GM13977 (cell line): ENCODE results near the gene ADCYAP1R1.

ENCODE experiments used
- DNase-seq: peaks from one replicate; pipeline ENCODE4 v3.0.0; 2012; ENCODE audit warnings: low spot score
- in situ Hi-C: fragments of 300-500 bp; cut with MboI; formaldehyde crosslinking; loops from one replicate; pipeline ENCODE4 v1.12.0; 2022; ENCODE audit warnings: low sequenced_read_pairs, low pct_unique_long_range_greater_than_20kb, mixed read lengths, inconsistent platforms; ENCODE audit not compliant: unreplicated experiment
- TF ChIP-seq, protein P1 (sequence below): IDR thresholded peaks from 2 replicates; pipeline ENCODE4 v1.5.1; 2012; ENCODE audit warnings: mild to moderate bottlenecking, control low read depth; ENCODE audit not compliant: insufficient read depth; ENCODE audit errors: extremely low read depth, missing control alignments

ADCYAP1R1 gene

DNA sequence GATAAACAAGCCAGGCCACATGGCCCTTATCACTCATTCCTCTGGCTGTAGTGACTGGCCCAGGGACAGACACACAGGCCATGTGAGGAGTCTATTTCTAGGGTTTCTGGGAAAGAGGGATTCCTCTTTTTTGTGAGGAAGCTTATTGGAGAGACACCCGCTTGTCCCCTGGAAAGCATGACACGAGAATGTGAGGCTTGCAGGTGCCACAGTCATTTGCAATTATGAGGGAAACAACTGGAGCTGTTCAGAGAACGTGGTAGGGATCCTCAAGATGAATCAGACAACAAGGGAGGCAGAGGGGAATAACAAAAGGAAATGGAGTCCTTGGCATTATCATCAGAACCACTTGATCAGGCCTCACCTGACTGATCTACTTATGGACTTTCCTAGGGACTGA, 64.5 kb downstream of the ADCYAP1R1 start:
- TF ChIP-seq, protein P1, sequence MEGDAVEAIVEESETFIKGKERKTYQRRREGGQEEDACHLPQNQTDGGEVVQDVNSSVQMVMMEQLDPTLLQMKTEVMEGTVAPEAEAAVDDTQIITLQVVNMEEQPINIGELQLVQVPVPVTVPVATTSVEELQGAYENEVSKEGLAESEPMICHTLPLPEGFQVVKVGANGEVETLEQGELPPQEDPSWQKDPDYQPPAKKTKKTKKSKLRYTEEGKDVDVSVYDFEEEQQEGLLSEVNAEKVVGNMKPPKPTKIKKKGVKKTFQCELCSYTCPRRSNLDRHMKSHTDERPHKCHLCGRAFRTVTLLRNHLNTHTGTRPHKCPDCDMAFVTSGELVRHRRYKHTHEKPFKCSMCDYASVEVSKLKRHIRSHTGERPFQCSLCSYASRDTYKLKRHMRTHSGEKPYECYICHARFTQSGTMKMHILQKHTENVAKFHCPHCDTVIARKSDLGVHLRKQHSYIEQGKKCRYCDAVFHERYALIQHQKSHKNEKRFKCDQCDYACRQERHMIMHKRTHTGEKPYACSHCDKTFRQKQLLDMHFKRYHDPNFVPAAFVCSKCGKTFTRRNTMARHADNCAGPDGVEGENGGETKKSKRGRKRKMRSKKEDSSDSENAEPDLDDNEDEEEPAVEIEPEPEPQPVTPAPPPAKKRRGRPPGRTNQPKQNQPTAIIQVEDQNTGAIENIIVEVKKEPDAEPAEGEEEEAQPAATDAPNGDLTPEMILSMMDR, result no peak
- in situ Hi-C loops, result loop anchor here (10.0 kb wide), 1 partner anchor 312 kb away; no protein-coding TSS in a partner anchor
- DNase-seq, result no peak

GRCh38 chr7:31119249-31119648, 67.1 kb downstream of the ADCYAP1R1 start:
- in situ Hi-C loops, result loop anchor here (10.0 kb wide), 1 partner anchor 314 kb away; no protein-coding TSS in a partner anchor
- TF ChIP-seq, protein P1, result no peak
- DNase-seq, result no peak

GRCh38 chr7:31120800-31121513, 68.8 kb downstream of the ADCYAP1R1 start:
- TF ChIP-seq, protein P1, result no peak
- DNase-seq, result no peak
- in situ Hi-C loops, result loop anchor here (10.0 kb wide), 1 partner anchor 136 kb away; no protein-coding TSS in a partner anchor

DNA sequence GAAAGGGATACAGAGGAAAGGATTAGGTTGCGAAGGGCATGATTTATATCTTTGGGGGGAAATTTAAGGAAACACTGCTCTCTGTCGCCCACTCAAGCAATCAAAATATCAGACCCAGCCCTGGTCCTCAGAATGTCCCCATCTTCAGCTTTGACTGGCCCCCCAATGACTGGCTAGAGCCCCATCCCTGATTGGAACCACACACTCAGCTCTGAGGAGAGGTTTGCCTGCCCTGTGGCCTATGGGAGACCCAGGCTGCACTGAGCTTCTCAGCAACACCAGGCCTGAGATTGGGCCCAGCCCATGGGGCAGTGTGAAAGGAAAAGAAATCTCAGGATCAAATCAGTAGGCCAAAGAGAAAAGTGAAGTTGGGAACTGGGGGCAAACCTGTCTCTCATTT, 69.5 kb downstream of the ADCYAP1R1 start:
- DNase-seq, result no peak
- in situ Hi-C loops, result loop anchor here (10.0 kb wide), 1 partner anchor 137 kb away; no protein-coding TSS in a partner anchor
- TF ChIP-seq, protein P1, result no peak

GRCh38 chr7:31122649-31123058, 70.5 kb downstream of the ADCYAP1R1 start:
- in situ Hi-C loops, result loop anchor here (10.0 kb wide), 1 partner anchor 138 kb away; no protein-coding TSS in a partner anchor
- peak; percentile 57 for DNase-seq
- TF ChIP-seq, protein P1, result peak; percentile 84

DNA sequence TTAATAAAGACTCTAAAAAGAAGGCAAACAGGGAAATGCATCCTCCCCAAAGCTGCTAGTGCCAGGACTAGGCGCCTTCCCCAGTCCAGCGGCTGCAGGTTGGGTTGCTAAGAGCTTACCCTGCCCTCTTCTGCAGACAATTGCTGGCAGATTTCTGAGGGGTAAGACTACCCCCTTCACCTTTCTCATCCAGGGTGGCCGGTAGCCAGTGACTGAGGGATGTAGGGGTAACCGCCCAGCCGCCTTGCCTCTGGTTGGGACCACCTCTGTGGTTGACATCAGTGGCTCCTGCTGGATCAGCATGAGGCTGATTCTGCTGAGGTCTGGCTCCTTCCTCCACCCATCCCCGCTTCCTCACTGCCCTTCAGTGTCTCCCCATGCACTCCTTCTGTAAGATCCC, 71.2 kb downstream of the ADCYAP1R1 start:
- TF ChIP-seq, protein P1, result no peak
- in situ Hi-C loops, result loop anchor here (10.0 kb wide), 1 partner anchor 139 kb away; no protein-coding TSS in a partner anchor
- no peak for DNase-seq
